Trophoblast cell (in vitro differentiated cells and primary cell): ENCODE results near the gene EIF4A2.

ENCODE experiments used
- DNase-seq, 2 donors: peaks; one replicate each; pipeline ENCODE4 v3.0.0-alpha.2; 2016
- H2AFZ ChIP-seq: 2 replicates; pipeline ENCODE4 v1.6.1; 2013; ENCODE audit warnings: low read length, moderate library complexity, mild to moderate bottlenecking; ENCODE audit not compliant: insufficient read depth, poor library complexity
- H2AK5ac ChIP-seq: 2 replicates; pipeline ENCODE4 v1.6.1; 2013; ENCODE audit warnings: mild to moderate bottlenecking, low read length
- H2BK120ac ChIP-seq: 2 replicates; pipeline ENCODE4 v1.6.1; 2013; ENCODE audit warnings: low read length, mild to moderate bottlenecking, moderate library complexity; ENCODE audit not compliant: insufficient read depth, poor library complexity
- H2BK12ac ChIP-seq: 2 replicates; pipeline ENCODE4 v1.6.1; 2013; ENCODE audit warnings: mild to moderate bottlenecking, low read length, moderate library complexity
- H2BK5ac ChIP-seq: 2 replicates; pipeline ENCODE4 v1.6.1; 2013; ENCODE audit warnings: low read length, low read depth, moderate library complexity, mild to moderate bottlenecking; ENCODE audit not compliant: poor library complexity
- H3K14ac ChIP-seq: 2 replicates; pipeline ENCODE4 v1.6.1; 2013; ENCODE audit warnings: mild to moderate bottlenecking, low read length
- H3K18ac ChIP-seq: 2 replicates; pipeline ENCODE4 v1.6.1; 2013; ENCODE audit warnings: mild to moderate bottlenecking, low read length
- H3K23ac ChIP-seq: 2 replicates; pipeline ENCODE4 v1.6.1; 2013; ENCODE audit warnings: low read length
- H3K27ac ChIP-seq: 2 replicates; pipeline ENCODE4 v1.5.1; 2013; ENCODE audit warnings: low read depth, mild to moderate bottlenecking, inconsistent platforms, low read length, moderate library complexity
- H3K27me3 ChIP-seq: 2 replicates; pipeline ENCODE4 v1.6.1; 2013; ENCODE audit warnings: inconsistent platforms, mild to moderate bottlenecking, low read length, moderate library complexity; ENCODE audit not compliant: insufficient read depth
- H3K36me3 ChIP-seq, 2 experiments: 1 replicate in 1 of 2; 2 replicates in 1 of 2; pipeline ENCODE4 v1.6.1; 2013; ENCODE audit warnings: low read length in 2 of 2, mild to moderate bottlenecking in 2 of 2, moderate library complexity in 1 of 2; ENCODE audit not compliant: insufficient read depth in 2 of 2, control insufficient read depth in 1 of 2
- H3K4ac ChIP-seq: 2 replicates; pipeline ENCODE4 v1.6.1; 2013; ENCODE audit warnings: low read depth, mild to moderate bottlenecking, low read length, moderate library complexity
- H3K4me1 ChIP-seq, 2 experiments: 1 replicate in 1 of 2; 2 replicates in 1 of 2; pipeline ENCODE4 v1.6.1; 2013; ENCODE audit warnings: low read length in 2 of 2, mild to moderate bottlenecking in 2 of 2, moderate library complexity in 1 of 2; ENCODE audit not compliant: insufficient read depth in 2 of 2, control insufficient read depth in 1 of 2
- H3K4me2 ChIP-seq: 2 replicates; pipeline ENCODE4 v1.6.1; 2013; ENCODE audit warnings: inconsistent platforms, mild to moderate bottlenecking, low read length, moderate library complexity
- H3K4me3 ChIP-seq: 2 replicates; pipeline ENCODE4 v1.5.1; 2013; ENCODE audit warnings: mild to moderate bottlenecking, low read depth, low read length, inconsistent platforms
- H3K79me1 ChIP-seq: one replicate; pipeline ENCODE4 v1.6.1; 2013; ENCODE audit warnings: low read length
- H3K79me2 ChIP-seq: 2 replicates; pipeline ENCODE4 v1.6.1; 2013; ENCODE audit warnings: low read length, mild to moderate bottlenecking; ENCODE audit not compliant: control insufficient read depth, insufficient read depth, poor library complexity
- H3K9ac ChIP-seq: 2 replicates; pipeline ENCODE4 v1.6.1; 2013; ENCODE audit warnings: mild to moderate bottlenecking, low read length
- H3K9me3 ChIP-seq: 2 replicates; pipeline ENCODE4 v1.6.1; 2013; ENCODE audit warnings: low read depth, mild to moderate bottlenecking, control low read depth, inconsistent platforms, low read length; ENCODE audit not compliant: insufficient read depth
- H4K12ac ChIP-seq: 2 replicates; pipeline ENCODE4 v1.6.1; 2013; ENCODE audit warnings: low read depth, mild to moderate bottlenecking, low read length, moderate library complexity
- H4K8ac ChIP-seq: 2 replicates; pipeline ENCODE4 v1.6.1; 2013; ENCODE audit warnings: low read depth, mild to moderate bottlenecking, low read length, moderate library complexity
- H4K91ac ChIP-seq: one replicate; pipeline ENCODE4 v1.6.1; 2013; ENCODE audit warnings: low read depth, mild to moderate bottlenecking, low read length, moderate library complexity
- WGBS: extraction: QIAGEN DNeasy Blood & Tissue Kit; methylation state at CpG from one replicate; pipeline ENCODE4 v1.1.7; 2013; ENCODE audit warnings: missing lambda C conversion rate; ENCODE audit not compliant: insufficient read length, insufficient coverage; ENCODE audit errors: extremely low coverage; 5-methylcytosine and 5-hydroxymethylcytosine counted together

EIF4A2 gene

GRCh38 chr3:186750316-186750715, 33.1 kb upstream of the EIF4A2 start:
- no peak overlapping the region for H3K23ac ChIP-seq
- no peak overlapping the region for H2AFZ ChIP-seq
- no peak overlapping the region for H2BK5ac ChIP-seq
- no peak overlapping the region for H3K9ac ChIP-seq
- no CpG with 5 or more reads among the region's 2 CpGs for WGBS
- H4K8ac ChIP-seq = no peak overlapping the region
- H3K4me3 ChIP-seq = no peak overlapping the region
- H3K79me1 ChIP-seq = no peaks in the 10 kb centered on the region
- no peak for DNase-seq
- no peaks in the 10 kb centered on the region for H3K36me3 ChIP-seq
- H3K4me1 ChIP-seq = no peaks in the 10 kb centered on the region
- no peak overlapping the region for H3K4me2 ChIP-seq
- no peak overlapping the region for H4K12ac ChIP-seq
- H4K91ac ChIP-seq = no peak overlapping the region
- H3K18ac ChIP-seq = no peak overlapping the region
- H2BK12ac ChIP-seq = no peak overlapping the region
- H2AK5ac ChIP-seq = no peak overlapping the region
- no peaks in the 10 kb centered on the region for H3K79me2 ChIP-seq
- H3K27ac ChIP-seq = no peak overlapping the region
- H3K9me3 ChIP-seq = no peaks in the 10 kb centered on the region
- no peak overlapping the region for H2BK120ac ChIP-seq
- H3K27me3 ChIP-seq = no peaks in the 10 kb centered on the region
- no peak overlapping the region for H3K4ac ChIP-seq
- H3K14ac ChIP-seq = no peak overlapping the region

DNA sequence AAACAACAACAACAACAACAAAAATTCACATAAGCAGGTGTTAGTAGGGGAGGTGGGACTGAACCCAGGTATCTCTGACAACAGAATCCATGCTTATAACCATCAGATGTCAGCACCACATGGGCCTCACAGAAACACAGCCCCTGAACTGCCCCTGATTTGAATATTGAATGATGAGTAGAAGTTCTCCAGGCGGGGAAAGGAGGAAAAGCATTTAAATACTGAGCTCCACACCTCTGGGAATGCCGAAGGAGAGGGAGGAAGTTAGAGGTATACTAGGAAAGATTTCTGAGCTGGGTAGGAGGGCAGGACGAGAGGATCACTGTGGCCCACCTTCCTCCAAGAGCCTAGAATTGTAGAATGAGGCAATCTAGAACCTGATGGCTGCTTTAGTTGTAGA, 31.9 kb upstream of the EIF4A2 start:
- H3K4ac ChIP-seq = no peak overlapping the region
- H2BK120ac ChIP-seq = no peak overlapping the region
- no peak overlapping the region for H3K14ac ChIP-seq
- no peak overlapping the region for H2AFZ ChIP-seq
- H2BK12ac ChIP-seq = no peak overlapping the region
- no peak overlapping the region for H3K27ac ChIP-seq
- no peak overlapping the region for H2BK5ac ChIP-seq
- no peaks in the 10 kb centered on the region for H3K36me3 ChIP-seq
- no peaks in the 10 kb centered on the region for H3K79me2 ChIP-seq
- H3K9ac ChIP-seq = no peak overlapping the region
- no peak overlapping the region for H3K18ac ChIP-seq
- DNase-seq = no peak
- H4K12ac ChIP-seq = no peak overlapping the region
- H4K8ac ChIP-seq = no peak overlapping the region
- no peaks in the 10 kb centered on the region for H3K27me3 ChIP-seq
- no peaks in the 10 kb centered on the region for H3K79me1 ChIP-seq
- no CpG with 5 or more reads among the region's 3 CpGs for WGBS
- no peak overlapping the region for H2AK5ac ChIP-seq
- H3K23ac ChIP-seq = no peak overlapping the region
- no peak overlapping the region for H4K91ac ChIP-seq
- no peak overlapping the region for H3K4me3 ChIP-seq
- H3K4me1 ChIP-seq = no peaks in the 10 kb centered on the region
- no peaks in the 10 kb centered on the region for H3K9me3 ChIP-seq
- H3K4me2 ChIP-seq = no peak overlapping the region

DNA sequence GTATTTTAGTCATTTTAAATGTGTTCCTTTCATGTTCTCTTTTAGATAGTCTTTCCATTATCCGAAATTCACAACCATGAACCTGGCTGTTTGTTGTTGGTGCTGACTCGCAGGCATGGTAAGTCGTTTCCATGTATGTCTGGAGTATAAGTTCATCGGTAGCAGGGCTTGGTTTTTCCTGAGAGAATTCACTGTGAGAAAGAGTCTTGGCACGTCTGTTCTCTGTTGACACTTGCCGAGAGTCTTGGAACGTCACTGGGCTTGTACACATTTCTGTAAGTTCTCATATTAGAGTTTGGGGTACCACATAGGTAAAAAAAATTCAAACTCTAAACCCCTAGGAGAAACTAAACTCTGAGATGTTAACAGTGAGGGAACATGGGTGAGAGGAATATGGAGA, 29.4 kb upstream of the EIF4A2 start:
- no peaks in the 10 kb centered on the region for H3K36me3 ChIP-seq
- H4K91ac ChIP-seq = no peak overlapping the region
- no peak overlapping the region for H3K4ac ChIP-seq
- peaks cover 4 to 9% of the 10 kb centered on the region in 2 experiments for H3K4me1 ChIP-seq
- no peak overlapping the region for H4K12ac ChIP-seq
- no peaks in the 10 kb centered on the region for H3K9me3 ChIP-seq
- no peak overlapping the region for H2BK12ac ChIP-seq
- no peaks in the 10 kb centered on the region for H3K27me3 ChIP-seq
- peaks cover 1% of the 10 kb centered on the region for H3K79me1 ChIP-seq
- no peak for DNase-seq
- no CpG with 5 or more reads among the region's 7 CpGs for WGBS
- no peak overlapping the region for H2AFZ ChIP-seq
- H3K27ac ChIP-seq = no peak overlapping the region
- no peak overlapping the region for H2BK5ac ChIP-seq
- no peak overlapping the region for H2BK120ac ChIP-seq
- H3K4me3 ChIP-seq = no peak overlapping the region
- H3K4me2 ChIP-seq = no peak overlapping the region
- no peak overlapping the region for H4K8ac ChIP-seq
- no peak overlapping the region for H2AK5ac ChIP-seq
- no peak overlapping the region for H3K23ac ChIP-seq
- H3K9ac ChIP-seq = no peak overlapping the region
- H3K14ac ChIP-seq = no peak overlapping the region
- H3K18ac ChIP-seq = no peak overlapping the region
- no peaks in the 10 kb centered on the region for H3K79me2 ChIP-seq

DNA sequence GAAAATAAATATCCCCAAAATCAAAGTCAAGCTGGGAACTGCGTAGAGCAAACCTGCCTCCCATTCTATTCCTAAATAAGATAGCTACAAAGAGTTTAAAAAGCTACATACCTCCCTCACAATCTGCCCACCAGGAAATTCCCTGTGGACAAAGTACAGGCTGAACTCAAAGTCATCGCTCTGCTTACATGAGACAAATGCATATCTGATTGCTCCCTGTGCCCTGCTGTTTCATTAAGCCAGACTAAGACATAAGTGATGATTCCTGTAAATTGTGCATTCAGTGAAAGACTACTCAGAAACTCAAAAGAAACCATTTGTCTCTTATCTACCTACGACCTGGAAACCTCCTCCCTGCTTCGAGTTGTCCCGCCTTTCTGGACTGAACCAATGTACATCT, 28.5 kb upstream of the EIF4A2 start:
- H2AFZ ChIP-seq = no peak overlapping the region
- H3K79me2 ChIP-seq = no peaks in the 10 kb centered on the region
- peaks cover 1% of the 10 kb centered on the region for H3K79me1 ChIP-seq
- no peak overlapping the region for H2BK12ac ChIP-seq
- no CpG with 5 or more reads among the region's 5 CpGs for WGBS
- H2BK5ac ChIP-seq = no peak overlapping the region
- H3K23ac ChIP-seq = no peak overlapping the region
- H3K14ac ChIP-seq = no peak overlapping the region
- no peak overlapping the region for H2BK120ac ChIP-seq
- H2AK5ac ChIP-seq = no peak overlapping the region
- no peaks in the 10 kb centered on the region for H3K27me3 ChIP-seq
- H3K4ac ChIP-seq = no peak overlapping the region
- no peak overlapping the region for H3K4me2 ChIP-seq
- H3K27ac ChIP-seq = no peak overlapping the region
- H3K36me3 ChIP-seq = no peaks in the 10 kb centered on the region
- no peak overlapping the region for H3K9ac ChIP-seq
- H3K4me1 ChIP-seq = peaks cover 4 to 9% of the 10 kb centered on the region in 2 experiments
- no peak overlapping the region for H4K12ac ChIP-seq
- no peak overlapping the region for H3K4me3 ChIP-seq
- DNase-seq = no peak
- no peaks in the 10 kb centered on the region for H3K9me3 ChIP-seq
- no peak overlapping the region for H4K8ac ChIP-seq
- H4K91ac ChIP-seq = no peak overlapping the region
- H3K18ac ChIP-seq = no peak overlapping the region
